RPMI8226 (cell line): ENCODE data around the gene GAPDHS.

Source experiments
- DNase-seq: peaks from one replicate; pipeline ENCODE4 v3.0.0-alpha.2; 2015

GAPDHS gene

GRCh38 chr19:35511337-35511736, 21.9 kb upstream of the GAPDHS start:
- DNase-seq: no peak

DNA sequence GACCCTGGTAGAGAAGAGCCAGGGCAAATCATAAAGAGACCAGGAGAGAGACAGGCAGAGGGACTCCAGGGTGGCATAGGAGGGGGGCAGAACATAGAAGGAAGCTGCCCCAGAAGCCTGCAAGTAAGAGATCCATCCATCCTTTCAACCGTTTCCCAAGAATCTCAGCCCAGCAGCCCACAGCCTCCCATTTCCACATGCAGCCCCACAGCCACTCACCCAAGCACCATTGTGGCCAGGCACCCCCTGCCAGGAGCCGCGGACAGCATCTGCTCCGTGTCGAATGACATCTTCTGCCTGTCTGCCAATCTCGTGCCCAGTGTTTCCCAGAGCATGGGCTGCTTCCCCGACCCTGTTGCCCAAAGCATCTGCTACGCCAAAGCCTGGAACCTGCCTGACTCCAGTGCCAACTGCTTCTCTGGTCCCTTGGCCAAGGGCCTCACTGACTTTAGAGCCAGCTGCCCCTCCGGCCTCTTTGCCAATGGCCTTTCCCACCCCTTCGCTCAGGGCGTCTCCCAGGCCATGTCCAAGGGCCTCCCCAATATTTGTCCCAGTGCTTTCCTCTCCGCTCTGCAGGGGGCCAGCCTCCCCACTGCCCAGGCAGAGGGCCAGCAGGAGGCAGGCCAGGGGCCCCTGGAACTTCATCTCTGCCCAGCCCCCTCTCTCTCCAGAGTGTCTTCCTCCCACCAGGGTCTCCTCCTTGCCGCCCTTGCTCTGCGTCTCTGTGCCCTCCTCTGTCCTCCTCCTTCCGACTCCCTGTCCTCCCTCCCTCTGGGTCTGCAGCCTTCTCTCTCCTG, 20.2 kb upstream of the GAPDHS start:
- DNase-seq: no peak

DNA sequence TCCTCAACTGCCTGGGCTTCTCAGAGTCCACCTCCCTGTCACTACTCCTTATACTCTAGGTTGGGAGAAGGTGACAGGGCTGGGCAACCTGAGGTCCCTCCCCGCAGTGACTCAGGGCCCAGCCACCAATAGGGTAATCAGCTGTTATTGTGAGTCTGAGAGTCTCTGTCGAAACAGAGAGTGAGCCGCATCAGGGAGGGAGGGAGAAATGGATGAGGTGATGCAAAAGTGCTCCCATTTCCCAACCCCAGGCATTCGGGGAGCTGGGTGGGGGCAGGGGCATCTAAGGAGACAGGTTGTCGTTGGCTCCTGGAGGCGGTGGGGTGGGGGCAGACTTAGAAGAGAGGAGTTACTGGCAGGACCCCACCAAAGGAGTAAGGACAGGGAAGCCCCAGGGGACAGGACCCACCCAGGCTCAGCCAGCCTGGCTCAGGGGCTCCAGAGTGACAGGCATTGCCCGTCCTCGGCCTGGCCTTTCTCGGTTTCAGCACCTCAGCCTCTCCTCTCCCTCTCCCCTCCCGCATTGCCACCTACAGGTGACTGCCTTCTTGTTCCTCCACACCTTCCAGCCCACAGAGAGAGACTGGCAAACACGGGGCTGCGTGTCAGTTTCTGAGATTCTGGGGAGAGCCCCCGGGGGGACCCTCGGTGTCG, 19.5 kb upstream of the GAPDHS start, which contains the start of gene DMKN:
TSS of gene DMKN (minus strand) at position 22 of the 654 bp plus-strand sequence. CDS start 174 bp downstream, outside the sequence.
- DNase-seq: peak; percentile 53

GRCh38 chr19:35514282-35514809, 18.9 kb upstream of the GAPDHS start:
- no peak for DNase-seq

- no peak for DNase-seq
Observed at GRCh38 chr19:35516310-35516709, 16.9 kb upstream of the GAPDHS start.

DNA sequence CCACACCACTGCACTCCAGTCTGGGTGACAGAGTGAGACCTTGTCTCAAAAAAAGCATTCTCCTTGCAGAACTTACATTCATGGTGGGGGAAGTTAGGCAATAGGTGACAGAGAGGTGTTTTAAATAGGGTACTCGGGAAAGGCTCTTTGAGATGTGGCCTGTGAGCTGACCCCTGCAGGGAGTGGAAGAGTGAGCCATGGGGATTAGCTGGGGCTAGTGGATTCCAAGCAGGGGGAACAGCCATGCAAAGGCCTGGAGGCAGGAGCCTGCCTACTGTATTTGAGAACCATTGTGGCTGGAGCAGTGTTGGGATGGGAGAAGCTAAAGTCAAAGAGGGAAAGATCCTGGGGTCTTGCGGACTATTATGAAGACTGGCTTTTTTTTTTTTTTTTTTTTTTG, 15.9 kb upstream of the GAPDHS start:
- no peak for DNase-seq

GRCh38 chr19:35518313-35518712, 14.9 kb upstream of the GAPDHS start:
- no peak for DNase-seq

DNA sequence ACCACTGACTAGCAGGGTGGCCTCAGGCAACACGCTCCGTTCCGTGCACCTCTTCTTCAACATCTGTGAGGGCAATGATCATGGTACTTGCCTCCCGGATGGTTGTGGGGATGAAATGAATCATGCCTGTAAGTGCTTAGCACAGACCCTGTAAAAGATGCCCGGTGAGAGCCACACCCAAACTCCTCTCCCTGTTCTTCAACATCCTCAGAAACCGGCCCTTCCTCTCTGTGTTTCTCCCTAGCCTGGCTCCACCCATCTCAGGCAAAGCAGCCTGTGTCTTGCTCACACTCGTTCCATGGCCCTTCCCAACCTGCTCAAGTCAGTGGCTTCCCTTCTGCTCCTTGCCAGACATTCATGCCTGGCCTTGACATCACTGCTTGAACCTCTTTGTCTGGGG, 14.0 kb upstream of the GAPDHS start:
- no peak for DNase-seq

GRCh38 chr19:35521124-35521743, 12.0 kb upstream of the GAPDHS start:
- DNase-seq: no peak

- DNase-seq: no peak
Observed at GRCh38 chr19:35522745-35523327, 10.4 kb upstream of the GAPDHS start.

DNA sequence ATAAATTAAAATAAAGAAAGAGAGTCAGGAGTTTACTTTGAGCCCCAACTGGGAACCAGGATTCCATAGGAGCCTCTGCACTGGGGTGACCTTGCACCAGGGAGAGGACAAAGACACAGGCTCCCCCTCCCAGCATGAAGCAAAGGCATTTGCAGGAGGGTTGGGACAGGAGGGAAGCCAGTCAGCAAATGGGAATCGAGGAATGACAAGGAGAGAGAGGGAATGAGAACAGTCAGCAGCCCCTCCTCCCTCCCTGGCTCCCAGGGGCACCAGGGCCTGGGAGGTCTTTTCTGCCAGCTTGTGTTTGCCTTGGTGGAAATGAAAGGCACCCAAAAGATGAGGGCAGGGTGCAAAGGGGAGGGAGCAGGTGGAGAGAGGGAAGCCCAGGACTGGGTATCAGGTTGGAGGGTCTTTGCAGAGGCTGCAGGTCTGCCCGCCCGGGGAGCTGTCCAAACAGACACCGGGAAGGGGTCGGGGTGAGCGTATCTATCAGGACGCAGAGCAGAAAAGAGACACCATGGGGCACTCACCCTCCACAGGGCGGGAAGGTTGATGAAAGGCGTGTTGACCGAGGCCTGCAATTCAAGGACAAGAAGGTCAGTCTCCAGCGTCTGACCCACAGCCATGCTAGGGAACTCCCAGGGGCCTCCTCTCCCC, 8.9 kb upstream of the GAPDHS start:
- no peak for DNase-seq

GRCh38 chr19:35525873-35526272, 7.4 kb upstream of the GAPDHS start:
- no peak for DNase-seq

DNA sequence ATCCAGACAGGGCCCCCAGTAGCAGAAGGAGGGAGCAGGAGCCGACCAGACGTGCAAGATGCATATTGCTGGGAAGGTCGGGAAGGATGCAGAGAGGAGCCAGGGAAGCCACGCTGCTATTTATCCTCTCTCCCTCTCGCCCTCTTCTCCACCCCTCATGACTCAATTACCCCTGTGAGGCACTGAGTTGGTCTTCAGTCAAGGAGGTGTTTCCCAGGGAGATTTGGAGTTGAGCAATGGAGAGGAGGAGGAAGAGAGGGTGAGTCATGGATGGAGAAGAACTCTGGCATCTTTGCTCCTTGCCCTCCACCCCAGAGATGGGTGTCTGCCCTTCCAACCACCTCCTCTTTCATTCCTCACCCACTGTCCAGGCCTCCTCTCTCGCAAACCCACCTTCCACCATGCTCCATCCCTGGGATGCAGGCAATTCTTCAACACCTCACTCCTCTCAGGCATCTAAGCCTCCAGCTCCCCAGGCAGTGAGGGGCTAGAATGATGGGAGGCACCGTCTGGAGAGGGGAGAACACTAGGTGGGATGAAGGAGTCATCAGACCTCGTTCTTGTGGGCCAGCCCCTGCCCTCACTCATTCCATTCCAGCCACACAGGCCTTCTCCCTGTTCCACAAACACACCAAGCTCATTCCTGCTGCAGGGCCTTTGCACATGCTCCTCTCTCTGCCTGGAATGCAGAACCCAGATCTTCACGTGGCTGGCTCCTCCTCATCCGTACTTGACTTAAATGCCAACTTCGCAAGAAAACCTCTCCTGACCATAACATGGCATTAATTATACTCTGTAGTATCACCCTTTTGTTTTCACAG, 4.8 kb upstream of the GAPDHS start, which contains the start of gene SBSN:
TSS of gene SBSN (minus strand) at position 94 of the 821 bp plus-strand sequence. CDS start at position 64, 30 bp downstream.
- DNase-seq: no peak

DNA sequence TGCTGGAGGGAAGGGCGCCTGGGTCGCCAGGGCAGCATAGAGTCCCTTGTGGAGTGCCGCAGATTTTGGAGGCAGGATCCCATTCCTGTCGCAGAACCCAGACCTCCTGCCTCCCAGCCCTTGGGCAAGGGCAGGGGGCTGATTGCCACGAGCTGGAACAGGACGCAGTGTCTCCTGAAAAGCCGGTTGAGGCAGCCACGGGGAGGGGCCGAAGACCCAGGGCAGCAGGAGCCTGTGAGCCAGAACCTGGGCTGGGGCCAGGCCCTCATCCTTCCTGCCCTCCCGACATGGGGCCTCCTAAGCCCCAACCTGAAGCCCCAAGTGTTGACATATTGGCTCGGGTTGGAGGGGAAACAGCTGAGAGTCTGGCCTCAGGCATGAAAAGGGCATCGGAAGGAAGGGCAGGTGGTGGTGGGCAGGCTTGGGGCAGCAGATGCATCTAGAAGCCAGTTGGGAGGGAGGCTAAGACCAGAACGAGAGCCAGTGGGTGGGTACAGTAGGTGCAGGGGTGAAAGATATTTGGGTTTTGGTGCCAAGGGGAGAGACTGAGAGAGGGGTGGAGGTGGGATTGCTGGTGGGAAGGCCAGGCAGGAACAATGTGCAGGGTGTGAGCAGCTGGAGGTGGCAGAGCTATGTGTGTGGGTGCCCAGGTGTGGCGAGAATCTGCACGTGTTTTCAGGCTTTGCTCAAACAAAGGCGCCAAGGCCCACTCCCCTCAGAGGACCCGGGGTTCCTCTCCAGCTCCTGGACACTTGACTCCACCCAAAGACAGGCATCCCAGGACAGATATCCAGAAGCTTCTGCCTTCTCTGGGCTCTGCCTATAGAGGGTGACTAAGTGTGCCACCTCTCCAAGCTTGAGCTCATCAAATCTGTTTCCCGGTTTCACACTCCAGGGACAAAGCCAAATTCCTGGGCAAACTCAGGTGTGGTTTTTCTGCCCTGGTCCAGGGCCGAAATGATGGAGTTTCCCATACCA, 3.7 kb upstream of the GAPDHS start:
- DNase-seq: peak; percentile 28

GRCh38 chr19:35531291-35531690, 2.0 kb upstream of the GAPDHS start:
- no peak for DNase-seq

- DNase-seq: peak; percentile 67
Observed at GRCh38 chr19:35533822-35534392, 651 bp downstream of the GAPDHS start.

DNA sequence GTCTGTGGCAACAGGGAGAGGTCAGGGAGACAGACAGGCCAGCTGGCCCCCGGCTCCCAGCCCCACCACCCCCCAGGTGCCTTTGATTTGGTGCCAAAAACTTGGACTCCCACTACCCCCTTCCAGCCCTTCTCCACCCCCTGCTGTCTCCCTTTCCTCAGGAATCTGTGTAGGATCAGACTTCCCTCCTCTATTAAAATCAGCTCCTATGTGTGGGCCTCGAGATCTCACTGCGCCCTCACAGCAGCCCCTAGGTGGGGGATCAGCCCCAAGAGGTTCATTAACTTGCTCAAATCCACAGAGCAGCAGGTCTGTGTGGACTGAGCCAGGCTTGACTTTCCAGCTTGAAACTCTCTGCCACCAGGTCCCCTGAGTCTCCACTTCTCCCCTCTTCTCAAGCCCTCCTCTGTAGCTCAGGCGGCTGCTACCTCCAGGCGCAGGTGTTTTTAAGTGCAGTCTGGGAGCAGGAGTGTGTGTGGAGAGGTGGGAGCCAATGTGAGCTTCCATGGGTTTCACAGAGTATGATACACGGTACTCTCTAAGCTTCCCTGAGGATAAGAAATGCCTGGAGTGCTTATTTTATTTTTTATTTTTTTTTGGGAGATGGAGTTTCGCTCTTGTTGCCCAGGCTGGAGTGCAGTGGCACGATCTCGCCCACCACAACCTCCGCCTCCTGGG, 1.7 kb downstream of the GAPDHS start:
- no peak for DNase-seq

DNA sequence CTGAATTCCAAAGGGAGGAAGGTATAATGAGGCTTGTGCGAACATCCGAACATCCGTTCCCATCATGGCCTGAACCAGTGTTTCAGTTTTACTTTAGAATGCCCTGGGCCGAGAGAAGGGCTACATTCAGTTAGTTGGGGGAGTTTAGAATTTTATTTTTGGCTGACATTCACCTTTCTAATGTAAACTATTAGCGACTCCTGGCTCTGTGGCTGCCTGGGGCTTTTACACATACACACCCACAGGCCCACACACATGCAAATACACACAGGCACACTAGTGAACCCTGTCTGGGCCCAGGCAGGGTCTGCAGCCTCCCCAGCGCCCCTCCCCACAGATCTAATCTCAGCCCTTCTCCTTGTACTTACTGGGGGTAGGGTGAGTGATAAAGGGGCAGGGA, 6.1 kb downstream of the GAPDHS start:
- no peak for DNase-seq

GRCh38 chr19:35539850-35540249, 6.6 kb downstream of the GAPDHS start:
- no peak for DNase-seq
